Caco-2 (cell line): Measurements from ENCODE around the gene PAPSS2. TPM values are rescaled to one million over a fixed set of nuclear protein-coding genes. Genes with fewer than 3 reads are reported as not detected.

Source experiments
- BruUV-seq: library from RNA; stranded (reverse); fragments of 400-500 nt; replicated peaks from 2 replicates; lab custom pipeline; 2021; lab: Mats Ljungman, UMichigan
- CTCF ChIA-PET: fragments of 300-600 bp; sonication (Branson Sonifier 250); formaldehyde crosslinking; loops from one replicate; lab custom pipeline; 2022; ENCODE audit warnings: antibody characterized with exemption; lab: Charles Lee
- POLR2A ChIA-PET: fragments of 300-600 bp; sonication (Branson Sonifier 250); formaldehyde crosslinking; loops from one replicate; lab custom pipeline; 2022; ENCODE audit warnings: antibody characterized with exemption; lab: Charles Lee
- DNase-seq, 2 experiments: peaks; one replicate each; pipeline versions ENCODE4 v3.0.0 to v3.0.0-alpha.2; 2020 to 2022
- H3K27me3 ChIP-seq: replicated peaks from 2 replicates; pipeline ENCODE4 v1.6.0; 2011; ENCODE audit warnings: low read length; ENCODE audit not compliant: control insufficient read depth, insufficient read depth
- H3K36me3 ChIP-seq: 2 replicates; pipeline ENCODE4 v1.5.1; 2011; ENCODE audit warnings: low read length; ENCODE audit not compliant: control insufficient read depth, insufficient read depth
- H3K4me1 ChIP-seq: fragments of 250-450 bp; sonication (Bioruptor Pico); 2 replicates; pipeline ENCODE4 v1.5.1; 2020; ENCODE audit warnings: mild to moderate bottlenecking
- H3K4me3 ChIP-seq: 2 replicates; pipeline ENCODE4 v1.5.1; 2011; ENCODE audit warnings: low read depth, mild to moderate bottlenecking, control low read depth, low read length
- H3K9me3 ChIP-seq: fragments of 250-450 bp; sonication (Bioruptor Pico); 2 replicates; pipeline ENCODE4 v1.5.1; 2020; ENCODE audit warnings: mild to moderate bottlenecking, moderate library complexity
- H3K27ac Mint-ChIP-seq: one replicate; pipeline ENCODE4 v1.8.0; 2022; ENCODE audit warnings: mixed read lengths; ENCODE audit not compliant: unreplicated experiment
- H3K27me3 Mint-ChIP-seq: one replicate; pipeline ENCODE4 v1.8.0; 2022; ENCODE audit warnings: mixed read lengths; ENCODE audit not compliant: insufficient read depth, unreplicated experiment
- H3K36me3 Mint-ChIP-seq: one replicate; pipeline ENCODE4 v1.8.0; 2022; ENCODE audit warnings: mild to moderate bottlenecking, mixed read lengths; ENCODE audit not compliant: insufficient read depth, unreplicated experiment
- H3K4me1 Mint-ChIP-seq: one replicate; pipeline ENCODE4 v1.8.0; 2022; ENCODE audit warnings: low read depth, mixed read lengths; ENCODE audit not compliant: unreplicated experiment
- H3K4me3 Mint-ChIP-seq: one replicate; pipeline ENCODE4 v1.8.0; 2022; ENCODE audit warnings: mild to moderate bottlenecking, moderate library complexity, mixed read lengths; ENCODE audit not compliant: unreplicated experiment
- H3K9me3 Mint-ChIP-seq: one replicate; pipeline ENCODE4 v1.8.0; 2022; ENCODE audit warnings: mixed read lengths; ENCODE audit not compliant: unreplicated experiment
- CTCF ChIP-seq, 2 experiments: fragments of 200-600 bp in 1 of 2; IDR thresholded peaks; 1 replicate in 1 of 2; 2 replicates in 1 of 2; pipeline versions ENCODE4 v1.5.1 to v1.8.0; 2011 to 2022; ENCODE audit warnings: antibody characterized with exemption in 1 of 2, control low read depth in 1 of 2, inconsistent platforms in 1 of 2, low read depth in 1 of 2, low read length in 1 of 2, mild to moderate bottlenecking in 1 of 2, moderate library complexity in 1 of 2; ENCODE audit not compliant: insufficient read depth in 1 of 2, severe bottlenecking in 1 of 2, unreplicated experiment in 1 of 2
- intact Hi-C: fragments of 100-400 bp; cut with micrococcal nuclease; formaldehyde crosslinking; loops from one replicate; pipeline ENCODE4 v1.10.0; 2022; ENCODE audit not compliant: unreplicated experiment
- total RNA-seq: library from RNA; stranded (reverse); gene quantifications from 2 replicates; pipeline ENCODE4 v1.2.3, GENCODE V29; 2022

The PAPSS2 gene
- total RNA-seq, 1 experiment from 2014 or later = 4.3 TPM

- no peaks in the 10 kb centered on the region for H3K36me3 ChIP-seq
- H3K4me1 ChIP-seq = no peaks in the 10 kb centered on the region
- no peaks in the 10 kb centered on the region for H3K27me3 Mint-ChIP-seq
- no TSS peak for BruUV-seq
- H3K36me3 Mint-ChIP-seq = no peaks in the 10 kb centered on the region
- no peaks in the 10 kb centered on the region for H3K4me1 Mint-ChIP-seq
- no peaks in the 10 kb centered on the region for H3K9me3 Mint-ChIP-seq
- H3K4me3 ChIP-seq = no peak overlapping the region
- intact Hi-C loops = no loop called here
- DNase-seq = no peak
- ChIA-PET CTCF (no interaction called here), POLR2A (no interaction called here)
- H3K27me3 ChIP-seq = no peaks in the 10 kb centered on the region
- H3K4me3 Mint-ChIP-seq = no peak overlapping the region
- no peak for TF ChIP-seq CTCF (IDR thresholded peaks at IDR 0.05; ENCODE audit: insufficient read depth in 1 of 2, low read depth in 1 of 2, low read length in 1 of 2, severe bottlenecking in 1 of 2, unreplicated experiment in 1 of 2)
- no peaks in the 10 kb centered on the region for H3K9me3 ChIP-seq
- no peak overlapping the region for H3K27ac Mint-ChIP-seq
Measured at GRCh38 chr10:87713707-87714106, 54.0 kb downstream of the PAPSS2 start.

- intact Hi-C loops = no loop called here
Measured at GRCh38 chr10:87715552-87716347, 56.1 kb downstream of the PAPSS2 start.

GRCh38 chr10:87716348-87716670 lies 56.6 kb downstream of the PAPSS2 start:
- no peak overlapping the region for H3K4me3 Mint-ChIP-seq
- no peaks in the 10 kb centered on the region for H3K9me3 ChIP-seq
- H3K27me3 ChIP-seq = no peaks in the 10 kb centered on the region
- DNase-seq = no peak
- H3K4me3 ChIP-seq = no peak overlapping the region
- H3K9me3 Mint-ChIP-seq = no peaks in the 10 kb centered on the region
- no peak for TF ChIP-seq CTCF (IDR thresholded peaks at IDR 0.05; ENCODE audit: insufficient read depth in 1 of 2, low read depth in 1 of 2, low read length in 1 of 2, severe bottlenecking in 1 of 2, unreplicated experiment in 1 of 2)
- intact Hi-C loops = no loop called here
- POLR2A ChIA-PET = no interaction called here
- no peaks in the 10 kb centered on the region for H3K27me3 Mint-ChIP-seq
- H3K4me1 Mint-ChIP-seq = no peaks in the 10 kb centered on the region
- CTCF ChIA-PET = no interaction called here
- no peak overlapping the region for H3K27ac Mint-ChIP-seq
- BruUV-seq = no TSS peak
- H3K36me3 Mint-ChIP-seq = no peaks in the 10 kb centered on the region
- no peaks in the 10 kb centered on the region for H3K36me3 ChIP-seq
- no peaks in the 10 kb centered on the region for H3K4me1 ChIP-seq

More at GRCh38 chr10:87715552-87716347, 56.1 kb downstream of the PAPSS2 start:
- Histone ChIP-seq H3K4me1 (no peaks in the 10 kb centered on the region), H3K27me3 (no peaks in the 10 kb centered on the region), H3K36me3 (no peaks in the 10 kb centered on the region), H3K9me3 (no peaks in the 10 kb centered on the region), H3K4me3 (no peak overlapping the region)
- Mint-ChIP-seq H3K36me3 (no peaks in the 10 kb centered on the region), H3K27me3 (no peaks in the 10 kb centered on the region), H3K4me3 (no peak overlapping the region), H3K9me3 (no peaks in the 10 kb centered on the region), H3K27ac (no peak overlapping the region), H3K4me1 (no peaks in the 10 kb centered on the region)
- BruUV-seq = no TSS peak
- CTCF ChIA-PET = no interaction called here
- POLR2A ChIA-PET = no interaction called here
- no peak for DNase-seq
- no peak for TF ChIP-seq CTCF (IDR thresholded peaks at IDR 0.05; ENCODE audit: insufficient read depth in 1 of 2, low read depth in 1 of 2, low read length in 1 of 2, severe bottlenecking in 1 of 2, unreplicated experiment in 1 of 2)
